Loucy (cell line): Measurements from ENCODE around the gene FBLN2.

Source experiments
- CTCF ChIP-seq: fragments of 200-600 bp; sonication (generic); conservative IDR thresholded peaks from 2 replicates; pipeline ENCODE4 v1.5.1; 2014; ENCODE audit warnings: mild to moderate bottlenecking, antibody characterized with exemption, low read length
- EZH2phosphoT487 ChIP-seq: fragments of 200-600 bp; IDR thresholded peaks from 2 replicates; pipeline ENCODE4 v1.6.1; 2018; ENCODE audit warnings: antibody characterized with exemption, mild to moderate bottlenecking, moderate library complexity, borderline replicate concordance

- no peak for TF ChIP-seq CTCF
- no peak for TF ChIP-seq EZH2phosphoT487
Measured at GRCh38 chr3:13530241-13531009, 18.5 kb upstream of the FBLN2 start.
